GM12874 (cell line): Measurements from ENCODE around the gene BCAS1.

ENCODE experiments used
- CTCF ChIP-seq: IDR thresholded peaks from 2 replicates; pipeline ENCODE4 v1.5.1; 2011; ENCODE audit warnings: low read depth, mild to moderate bottlenecking, control low read depth, low read length, moderate library complexity; ENCODE audit not compliant: insufficient read depth

The BCAS1 gene

GRCh38 chr20:54070187-54070987, at the start of gene BCAS1:
Gene BCAS1 (minus strand): TSS chr20:54070594. CDS start chr20:54058718, 11,876 bp downstream.
- TF ChIP-seq CTCF: no peak

GRCh38 chr20:54119744-54120143, 49.4 kb upstream of the BCAS1 start:
- no peak for TF ChIP-seq CTCF

- TF ChIP-seq CTCF: no peak
These were observed 48.0 kb upstream of the BCAS1 start for GRCh38 chr20:54118220-54119001.

GRCh38 chr20:54116550-54117235, 46.3 kb upstream of the BCAS1 start:
- no peak for TF ChIP-seq CTCF

- TF ChIP-seq CTCF: no peak
These were observed 44.9 kb upstream of the BCAS1 start for GRCh38 chr20:54115172-54115854.

- TF ChIP-seq CTCF: no peak
These were observed 43.7 kb upstream of the BCAS1 start for GRCh38 chr20:54114109-54114508.

GRCh38 chr20:54113566-54113965, 43.2 kb upstream of the BCAS1 start:
- no peak for TF ChIP-seq CTCF
